Measurements from ENCODE around the gene ANKRD9. TPM values are rescaled to one million over a fixed set of nuclear protein-coding genes. Genes with fewer than 3 reads are reported as not detected.

The ANKRD9 gene
- total and polyA plus RNA-seq, 12 donors = 94.4 to 264 (median 120) TPM

DNA sequence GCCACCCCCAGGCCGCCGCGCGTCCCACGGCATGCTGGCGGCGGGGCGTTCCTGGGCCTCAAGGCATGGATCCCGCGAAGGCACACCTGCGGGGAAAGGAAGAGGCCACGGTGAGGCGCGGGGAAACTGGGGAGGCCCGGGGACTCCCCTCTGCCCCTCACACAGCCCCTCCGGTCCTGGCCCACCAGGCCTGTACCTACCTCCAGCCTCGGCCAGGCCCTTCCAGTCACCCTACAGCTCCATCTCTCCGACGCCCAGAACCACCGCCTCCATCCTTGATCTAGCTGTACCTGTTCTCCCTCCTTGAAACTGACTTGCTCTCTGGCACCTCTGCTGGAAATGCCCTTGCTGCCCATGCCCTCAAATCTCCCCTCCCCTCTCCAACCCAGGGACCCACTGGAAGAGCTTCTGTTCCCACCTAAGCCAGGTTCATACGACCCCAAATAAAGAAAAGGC, 1.7 kb downstream of the ANKRD9 start:
- ATAC-seq (no peak), DNase-seq (no peak)
- WGBS, 2 donors = 84 to 88% methylated on average over 21 of the region's 21 CpGs
- TF ChIP-seq, protein P1, sequence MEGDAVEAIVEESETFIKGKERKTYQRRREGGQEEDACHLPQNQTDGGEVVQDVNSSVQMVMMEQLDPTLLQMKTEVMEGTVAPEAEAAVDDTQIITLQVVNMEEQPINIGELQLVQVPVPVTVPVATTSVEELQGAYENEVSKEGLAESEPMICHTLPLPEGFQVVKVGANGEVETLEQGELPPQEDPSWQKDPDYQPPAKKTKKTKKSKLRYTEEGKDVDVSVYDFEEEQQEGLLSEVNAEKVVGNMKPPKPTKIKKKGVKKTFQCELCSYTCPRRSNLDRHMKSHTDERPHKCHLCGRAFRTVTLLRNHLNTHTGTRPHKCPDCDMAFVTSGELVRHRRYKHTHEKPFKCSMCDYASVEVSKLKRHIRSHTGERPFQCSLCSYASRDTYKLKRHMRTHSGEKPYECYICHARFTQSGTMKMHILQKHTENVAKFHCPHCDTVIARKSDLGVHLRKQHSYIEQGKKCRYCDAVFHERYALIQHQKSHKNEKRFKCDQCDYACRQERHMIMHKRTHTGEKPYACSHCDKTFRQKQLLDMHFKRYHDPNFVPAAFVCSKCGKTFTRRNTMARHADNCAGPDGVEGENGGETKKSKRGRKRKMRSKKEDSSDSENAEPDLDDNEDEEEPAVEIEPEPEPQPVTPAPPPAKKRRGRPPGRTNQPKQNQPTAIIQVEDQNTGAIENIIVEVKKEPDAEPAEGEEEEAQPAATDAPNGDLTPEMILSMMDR (IDR thresholded peaks at IDR 0.05) = no peak
- Histone ChIP-seq H3K4me3 (peak overlapping the region in 9 of 10 donors; percentile 60 to 77 (median 70)), H3K4me1 (peaks cover 0 to 62% (median 34%) of the 10 kb centered on the region in 9 donors), H3K27me3 (no peaks in the 10 kb centered on the region), H3K9me3 (no peaks in the 10 kb centered on the region), H3K36me3 (peaks cover 0 to 19% (median 6%) of the 10 kb centered on the region in 9 donors), H3K27ac (peak overlapping the region; percentile 89 to 97 (median 94))
- intact Hi-C loops (cut with DNase I) = no loop called here

DNA sequence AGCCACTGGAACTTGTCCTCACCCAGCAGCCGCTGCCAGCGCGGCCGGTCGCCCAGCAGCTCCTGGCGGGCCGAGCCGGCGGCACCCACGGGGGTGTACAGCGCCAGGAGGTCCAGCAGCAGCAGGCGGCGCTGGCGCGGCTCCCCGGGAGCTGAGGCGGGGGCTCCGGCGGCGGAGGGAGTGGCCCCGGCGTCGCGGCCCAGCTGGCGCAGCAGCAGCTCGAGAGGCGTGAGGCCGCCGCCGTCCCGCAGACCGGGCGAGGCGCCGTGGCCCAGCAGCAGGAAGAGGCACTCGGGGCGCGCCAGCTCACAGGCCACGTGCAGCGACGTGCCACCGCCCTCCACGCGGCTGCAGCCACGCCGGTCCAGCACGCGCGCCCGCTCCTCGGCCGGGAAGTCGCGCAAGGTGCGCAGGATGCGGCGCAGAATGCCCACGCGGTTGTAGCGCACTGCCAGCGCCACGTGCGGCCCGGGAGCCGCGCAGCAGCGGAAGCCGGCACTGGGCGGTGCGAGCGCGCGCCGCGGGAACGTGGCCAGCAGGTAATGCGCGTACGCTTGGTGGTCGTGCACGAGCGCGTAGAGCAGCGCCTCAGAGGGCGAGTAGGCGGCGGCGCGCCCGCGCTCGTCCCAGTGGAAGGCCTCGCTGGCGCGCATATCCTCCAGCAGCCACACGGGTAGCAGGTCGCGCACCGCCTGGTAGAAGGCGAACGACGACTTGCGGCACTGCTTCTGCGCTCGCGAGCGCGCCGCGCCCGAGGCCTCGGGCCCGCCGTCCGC, 2.3 kb downstream of the ANKRD9 start:
- TF ChIP-seq, protein P1 (IDR thresholded peaks at IDR 0.05) = no peak
- 82 to 87% methylated on average over 100 to 115 of the region's 115 CpGs for WGBS, 2 donors
- ATAC-seq (no peak), DNase-seq (no peak)
- Histone ChIP-seq H3K4me3 (no peak overlapping the region), H3K36me3 (peaks cover 0 to 19% (median 6%) of the 10 kb centered on the region in 9 donors), H3K4me1 (peaks cover 0 to 68% (median 34%) of the 10 kb centered on the region in 9 donors), H3K9me3 (no peaks in the 10 kb centered on the region), H3K27me3 (no peaks in the 10 kb centered on the region), H3K27ac (peak overlapping the region in 6 of 10 donors; percentile 22 to 96 (median 92))
- intact Hi-C loops (cut with DNase I) = no loop called here

DNA sequence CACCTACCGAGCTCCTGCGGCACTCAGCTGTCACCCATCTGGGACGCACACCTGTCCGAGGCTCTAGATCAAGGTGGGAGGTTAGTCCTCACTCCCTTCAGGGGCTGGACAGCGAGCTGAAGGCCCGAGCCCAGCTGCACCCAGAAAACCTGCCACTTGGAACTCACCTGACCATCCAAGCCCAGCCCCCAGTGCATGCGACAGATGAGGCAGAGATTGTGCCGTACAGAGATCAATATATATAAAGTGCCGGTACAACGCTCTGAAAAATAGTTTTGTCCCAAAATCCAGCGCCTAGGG, 3.0 kb downstream of the ANKRD9 start:
- Histone ChIP-seq H3K4me1 (peaks cover 0 to 75% (median 34%) of the 10 kb centered on the region in 9 donors), H3K4me3 (peak overlapping the region in 1 of 10 donors; percentile 4), H3K9me3 (no peaks in the 10 kb centered on the region), H3K36me3 (peaks cover 0 to 19% (median 6%) of the 10 kb centered on the region in 9 donors), H3K27me3 (no peaks in the 10 kb centered on the region), H3K27ac (peak overlapping the region in 8 of 10 donors; percentile 22 to 96 (median 92))
- WGBS, 2 donors = 93 to 97% methylated on average over 11 of the region's 11 CpGs
- TF ChIP-seq, protein P1 (IDR thresholded peaks at IDR 0.05) = no peak
- ATAC-seq = no peak
- intact Hi-C loops (cut with DNase I) = no loop called here
- no peak for DNase-seq

DNA sequence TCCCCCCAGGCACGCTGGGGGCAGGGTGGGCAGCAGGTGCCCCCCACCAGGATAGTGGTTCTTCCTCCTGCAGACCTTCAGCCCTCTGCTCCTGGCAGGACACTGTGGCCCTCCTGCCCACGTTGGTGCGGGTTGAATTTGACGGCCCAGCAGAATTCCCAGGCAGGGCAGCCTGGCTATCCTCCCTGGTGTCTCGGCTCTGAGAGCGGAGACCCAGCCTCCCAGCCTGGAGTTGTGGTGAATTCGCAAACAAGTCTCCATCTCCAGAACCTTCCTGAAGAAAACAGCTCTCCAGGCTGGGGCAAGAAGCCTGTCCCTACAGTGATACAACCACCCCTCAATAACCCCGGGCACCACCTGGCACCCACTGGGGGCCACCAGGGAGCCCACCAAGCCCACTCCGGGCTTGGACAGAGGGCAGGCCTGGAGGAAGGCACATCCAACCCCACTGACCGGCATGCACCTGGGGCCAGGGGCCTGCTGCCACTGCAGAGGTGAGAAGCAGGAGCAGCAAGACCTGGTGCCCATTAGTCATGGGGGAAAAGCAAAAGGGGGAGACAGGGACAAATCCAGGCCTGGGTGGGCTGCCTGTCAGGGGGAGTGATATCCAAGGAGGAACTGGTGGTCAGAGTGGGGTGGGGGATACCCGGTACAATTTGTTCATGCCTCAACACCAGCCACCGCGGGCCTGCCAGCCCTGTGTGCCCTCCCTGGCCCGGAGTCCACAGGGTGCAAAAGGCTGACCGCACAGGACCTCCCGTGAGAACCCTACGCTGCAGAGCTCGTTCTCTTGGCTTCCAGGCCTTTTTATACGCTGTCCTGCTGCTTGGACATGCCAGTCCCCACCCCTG, 3.6 kb downstream of the ANKRD9 start:
- DNase-seq = no peak
- 82 to 88% methylated on average over 19 of the region's 19 CpGs for WGBS, 2 donors
- H3K4me1 ChIP-seq = peaks cover under 1 to 81% (median 37%) of the 10 kb centered on the region in 9 donors
- peak overlapping the region in 1 of 10 donors; percentile 4 for H3K4me3 ChIP-seq
- H3K9me3 ChIP-seq = no peaks in the 10 kb centered on the region
- TF ChIP-seq, protein P1 (IDR thresholded peaks at IDR 0.05) = no peak
- H3K27me3 ChIP-seq = no peaks in the 10 kb centered on the region
- peaks cover 0 to 19% (median 6%) of the 10 kb centered on the region in 9 donors for H3K36me3 ChIP-seq
- peak overlapping the region in 9 of 10 donors; percentile 68 to 96 (median 89) for H3K27ac ChIP-seq
- no peak for ATAC-seq
- intact Hi-C loops (cut with DNase I) = no loop called here

Data from heart right ventricle (tissue), 16 donors.